Cardiac septum (tissue), 1 donor: ENCODE results near the gene GKN1. TPM values are rescaled to one million over a fixed set of nuclear protein-coding genes. Genes with fewer than 3 reads are reported as not detected.
"Not testable (repeated sequence)": the region's sequence is repeated elsewhere in the genome, so short reads cannot be mapped to it uniquely, and the experiment has no call there.

ENCODE experiments used
- DNase-seq: peaks from one replicate; pipeline ENCODE4 v3.0.0-alpha.2; 2020; ENCODE audit warnings: low spot score
- intact Hi-C: fragments of 100-400 bp; cut with DNase I; formaldehyde crosslinking; loops from one replicate; pipeline ENCODE4 v1.14.0; 2022
- total RNA-seq: library from RNA; stranded (reverse); fragmentation: NEBNext Ultra II Directional; extraction: Animal tissue kit (Norgen Biotek cat#: 25700); gene quantifications from one replicate; pipeline ENCODE4 v1.2.1, GENCODE V29; 2021
- donor health status: DM: no; HTN: no; CAD: no.

Gene GKN1
- total RNA-seq, 1 donor from 2014 or later: not detected

DNA sequence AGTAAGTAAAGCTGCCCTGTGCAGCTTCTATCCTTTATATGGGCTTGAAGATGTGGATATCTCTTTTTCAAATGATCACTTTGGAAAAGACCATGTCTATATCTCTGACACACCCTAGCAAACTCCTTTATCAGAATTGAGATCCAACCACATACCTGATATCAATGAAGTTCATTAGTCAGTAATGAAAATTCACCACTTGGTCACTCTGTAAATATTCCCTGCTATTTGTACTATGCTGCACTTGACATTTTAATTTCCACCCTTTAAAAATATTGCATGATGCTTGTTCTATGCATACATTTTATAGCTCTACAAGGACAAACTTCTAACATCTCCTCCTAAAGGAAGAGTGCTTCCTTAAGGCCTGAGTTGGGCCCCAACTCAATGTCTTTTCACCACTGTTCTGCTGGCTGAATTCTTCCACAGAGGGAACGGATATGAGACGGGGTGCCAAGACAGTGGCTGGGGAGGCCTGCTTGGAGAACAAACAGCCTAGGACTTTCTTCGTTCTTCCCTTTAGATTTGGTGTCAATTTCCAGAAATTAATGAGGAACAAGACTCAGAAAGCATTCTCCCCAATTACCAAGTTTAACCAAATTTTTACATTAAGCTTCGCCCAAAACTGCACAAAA is 21.4 kb upstream of the GKN1 start, which contains the start of gene GKN2:
Gene GKN2 (minus strand): TSS at position 7 of the 635 bp plus-strand sequence. CDS start 32 bp downstream, outside the sequence.
- DNase-seq: no peak
- intact Hi-C loops: no loop called here

DNA sequence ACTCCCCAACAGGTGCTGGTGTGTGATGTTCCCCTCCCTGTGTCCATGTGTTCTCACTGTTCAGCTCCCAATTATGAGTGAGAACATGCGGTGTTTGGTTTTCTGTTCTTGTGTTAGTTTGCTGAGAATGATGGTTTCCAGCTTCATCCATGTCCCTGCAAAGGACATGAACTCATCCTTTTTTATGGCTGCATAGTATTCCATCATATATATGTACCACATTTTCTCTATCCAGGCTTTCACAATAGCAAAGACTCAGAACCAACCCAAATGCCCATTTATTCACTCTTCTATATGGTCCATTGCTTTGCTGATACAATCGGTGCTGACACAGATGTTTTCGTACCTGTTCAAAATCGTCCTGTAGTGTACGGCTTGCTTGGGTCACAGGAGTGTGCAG is 19.0 kb upstream of the GKN1 start:
- intact Hi-C loops, DNase-seq: not testable (repeated sequence)

DNA sequence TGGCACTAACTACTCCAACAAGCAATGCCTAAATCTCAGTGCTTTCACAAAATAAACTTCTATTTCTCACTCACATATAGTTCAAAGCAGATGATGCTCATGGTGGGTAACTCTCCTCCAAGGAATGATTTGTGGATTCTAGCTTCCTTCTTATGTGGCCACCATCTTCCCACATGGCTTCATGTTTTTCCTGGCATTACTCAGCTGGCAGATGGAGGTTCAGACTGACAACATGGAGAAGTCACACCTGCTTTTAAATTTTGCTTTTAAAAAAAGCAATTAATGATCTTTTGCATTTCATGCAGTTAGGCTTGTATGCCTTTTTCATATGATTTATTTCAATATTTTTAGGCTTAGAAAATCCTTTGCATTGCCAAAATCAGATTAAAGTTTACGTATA is 15.4 kb upstream of the GKN1 start:
- no peak for DNase-seq
- intact Hi-C loops: no loop called here

DNA sequence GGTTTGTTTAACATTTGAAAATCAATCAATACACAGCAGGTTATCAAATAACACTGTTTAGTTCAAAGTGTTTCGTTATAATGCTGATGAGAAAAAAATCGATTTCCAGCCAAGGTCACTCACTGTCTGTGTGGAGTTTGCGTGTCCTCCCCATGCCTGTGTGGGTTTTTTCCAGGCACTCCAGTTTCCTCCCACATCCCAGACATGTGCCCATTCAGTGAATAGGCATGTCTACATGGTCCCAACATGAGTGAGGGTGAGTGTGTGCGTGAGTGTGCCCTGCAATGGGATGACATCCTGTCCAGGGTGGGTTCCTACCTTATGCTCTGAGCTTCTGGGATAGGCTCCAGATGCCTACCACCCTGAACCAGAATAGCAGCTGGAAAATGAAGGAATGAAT is 13.1 kb upstream of the GKN1 start:
- intact Hi-C loops: no loop called here

DNA sequence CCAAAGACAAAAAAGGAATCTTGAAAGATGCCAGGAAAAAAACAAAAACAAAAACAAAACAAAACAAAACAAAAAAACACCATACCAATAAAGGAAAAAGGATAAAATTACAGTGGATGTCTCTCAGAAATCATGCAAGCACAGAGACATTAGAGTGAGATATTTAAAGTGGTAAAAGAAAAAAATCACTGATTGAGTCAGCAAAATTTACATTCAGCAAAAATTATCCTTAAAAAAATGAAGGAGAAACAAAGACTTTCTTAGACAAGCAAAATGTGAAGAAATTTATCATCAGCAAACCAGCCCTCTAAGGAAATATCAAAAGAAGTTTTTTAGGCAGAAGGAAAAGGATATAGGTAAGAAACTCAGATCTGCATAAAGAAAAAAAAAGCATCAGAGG is 10.2 kb upstream of the GKN1 start:
- no peak for DNase-seq
- intact Hi-C loops: no loop called here

More for the DNA sequence above, 13.1 kb upstream of the GKN1 start:
- DNase-seq: no peak

DNA sequence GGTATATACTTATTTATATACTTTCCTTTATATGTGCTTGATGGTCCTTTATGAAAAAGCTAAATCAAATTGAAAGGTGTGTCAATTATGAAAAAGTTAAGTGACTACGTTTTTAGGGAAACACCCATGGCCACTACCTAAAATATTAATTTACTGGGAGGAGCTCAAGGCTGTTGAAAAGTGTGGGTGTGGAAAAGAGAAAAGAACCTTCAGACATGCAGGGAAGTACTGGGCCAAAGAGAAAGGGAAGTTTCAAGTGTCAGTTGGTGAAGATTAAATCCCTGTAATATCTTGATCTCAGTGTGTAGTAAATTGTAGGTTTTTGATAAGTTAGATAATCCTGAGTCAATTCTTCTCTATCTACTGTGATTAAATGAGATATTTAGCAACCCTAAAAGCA is 6.2 kb upstream of the GKN1 start:
- intact Hi-C loops: no loop called here

DNA sequence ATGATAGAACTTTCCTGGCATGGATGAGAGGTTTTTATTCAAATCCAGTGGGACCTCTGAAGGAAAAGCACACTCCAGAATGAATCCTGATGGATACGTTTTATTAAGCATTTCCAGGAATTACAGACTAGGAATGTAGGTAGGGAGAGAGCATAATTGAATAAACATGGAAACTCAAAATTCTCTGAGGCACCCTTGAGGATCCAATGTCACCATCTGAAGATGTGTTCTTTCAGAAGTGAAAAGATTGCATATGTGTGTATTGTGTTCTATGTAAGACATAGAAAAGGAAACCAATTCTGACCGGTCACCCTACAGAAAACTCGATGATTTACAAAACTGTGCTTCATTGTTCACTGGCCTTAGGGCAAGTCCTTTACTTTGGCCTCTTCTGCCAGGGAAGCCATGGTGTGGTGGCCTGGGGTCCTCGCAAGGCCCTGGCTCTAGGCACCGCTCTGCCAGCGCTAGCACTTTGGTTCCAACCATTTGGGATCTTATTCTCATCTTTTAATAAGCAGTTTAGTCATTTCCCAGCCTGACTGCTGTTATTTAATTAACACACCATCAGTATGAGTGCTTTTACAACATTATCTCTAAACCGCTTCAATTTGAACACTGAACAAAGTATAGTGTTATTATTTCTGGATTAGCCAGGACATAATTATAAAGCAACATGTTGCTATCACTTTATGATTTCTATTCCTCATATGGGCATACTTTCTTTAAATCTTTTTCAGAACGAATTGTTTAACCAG is 4.5 kb upstream of the GKN1 start:
- no peak for DNase-seq
- intact Hi-C loops: no loop called here

More for the DNA sequence above, 6.2 kb upstream of the GKN1 start:
- DNase-seq: no peak

DNA sequence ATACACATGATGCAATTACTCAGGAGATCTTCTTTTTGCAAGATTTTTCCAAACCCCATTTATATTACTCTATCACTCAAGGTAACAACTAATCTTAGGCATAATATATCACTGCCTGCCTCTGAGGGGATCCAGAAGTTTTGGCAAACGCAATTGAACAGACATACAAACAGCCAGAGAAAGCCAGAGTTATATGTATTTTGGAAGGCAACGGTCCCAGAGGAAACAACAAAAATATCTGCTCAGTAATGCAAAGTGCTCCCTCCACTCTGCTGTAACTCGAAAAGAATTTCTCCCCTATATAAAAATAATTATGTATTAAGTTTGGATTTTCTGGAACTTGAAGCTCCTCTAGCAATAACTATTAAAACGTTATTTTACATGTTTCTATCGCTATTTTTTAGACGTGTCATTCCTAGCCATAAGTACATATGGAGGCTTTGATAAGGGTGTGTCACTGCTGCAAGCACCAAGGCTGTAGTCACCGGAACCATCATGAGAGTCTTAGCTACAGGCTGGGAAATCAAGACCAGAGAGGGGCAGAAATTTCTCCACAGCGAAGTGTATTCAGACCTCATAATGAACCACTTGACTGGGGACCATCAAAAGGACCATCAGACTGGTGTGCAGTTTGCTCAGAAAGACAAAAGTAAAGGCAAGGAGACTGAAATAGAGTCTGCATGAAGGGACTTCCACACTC is 3.7 kb upstream of the GKN1 start:
- intact Hi-C loops: no loop called here
- DNase-seq: no peak

DNA sequence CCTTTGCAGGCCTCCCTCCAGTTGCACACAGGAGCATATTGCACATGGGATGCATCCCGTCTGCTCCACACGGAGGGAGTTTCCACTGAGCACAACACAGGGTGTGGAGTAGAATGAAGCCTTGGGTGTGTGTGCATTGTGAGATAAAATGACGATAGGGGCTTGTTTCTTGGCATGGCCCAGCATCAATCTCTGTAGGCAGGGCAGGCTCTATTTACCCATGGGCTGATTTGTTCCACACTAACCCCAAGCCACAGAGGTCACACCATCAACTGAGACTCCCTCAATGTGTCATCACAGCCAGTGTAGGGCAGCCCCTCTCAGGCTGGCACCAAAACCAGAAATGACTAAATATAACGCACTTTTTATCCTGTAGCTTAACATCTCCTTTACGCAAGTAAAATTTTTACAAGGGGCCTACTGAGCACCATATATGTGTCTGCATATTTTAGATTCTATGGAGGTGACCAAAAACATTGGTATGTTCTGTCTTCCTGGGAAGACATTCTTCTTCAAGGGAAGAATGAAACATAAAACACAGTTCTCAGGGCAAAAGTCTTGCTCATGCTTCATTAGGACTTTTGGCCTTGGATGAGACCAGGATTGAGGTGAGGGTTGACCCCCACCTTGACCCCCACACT is 2.7 kb upstream of the GKN1 start:
- intact Hi-C loops: no loop called here
- DNase-seq: no peak

DNA sequence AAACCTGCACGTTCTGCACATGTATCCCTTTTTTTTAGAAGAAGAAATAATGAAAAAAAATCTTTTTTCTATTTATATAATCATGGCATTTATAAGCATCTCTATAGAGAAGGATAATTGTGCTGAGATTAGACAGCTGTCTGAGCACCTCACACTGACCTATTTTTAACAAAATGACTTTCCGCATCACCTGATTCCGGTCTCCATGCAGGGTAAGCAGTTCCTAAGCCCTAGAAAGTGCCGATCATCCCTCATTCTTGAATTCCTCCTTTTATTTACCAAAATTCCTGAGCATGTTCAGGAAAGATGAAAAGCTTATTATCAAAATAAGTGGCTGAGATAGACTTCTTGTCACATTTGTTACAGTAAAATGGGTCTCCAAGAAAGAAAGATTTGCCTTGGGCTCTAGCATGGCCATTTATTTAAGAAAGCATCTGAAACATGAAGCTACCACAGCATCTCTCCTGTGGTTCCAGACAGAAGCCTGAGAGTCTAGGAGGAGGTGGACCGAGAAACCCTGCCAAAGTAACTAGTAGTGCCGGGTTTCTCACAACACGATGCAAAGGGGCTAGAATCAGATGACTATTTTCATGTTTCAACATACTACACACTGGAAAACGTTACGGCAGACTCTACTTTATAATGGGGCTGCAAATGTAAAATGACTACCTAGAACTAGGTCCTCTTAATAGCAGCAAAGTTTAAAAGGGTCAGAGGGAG is 670 bp downstream of the GKN1 start:
- intact Hi-C loops: no loop called here
- DNase-seq: no peak

DNA sequence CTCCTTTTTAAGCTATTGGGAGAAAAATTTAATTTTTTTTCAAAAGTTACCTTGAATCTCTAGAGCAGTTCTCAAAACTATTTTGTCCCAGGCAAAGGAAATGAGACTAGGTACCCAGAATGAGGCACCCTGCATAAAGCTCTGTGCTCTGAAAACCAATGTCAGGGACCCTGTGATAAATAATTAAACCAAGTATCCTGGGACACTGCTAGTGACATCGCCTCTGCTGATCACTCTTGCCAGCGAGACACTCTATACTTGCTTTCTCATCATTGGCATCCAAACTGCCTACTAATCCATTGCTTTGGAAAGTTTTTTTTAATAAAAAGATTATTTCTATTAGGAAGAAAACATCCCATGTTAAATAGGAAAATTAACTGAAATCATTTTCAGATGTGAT is 1.4 kb downstream of the GKN1 start:
- intact Hi-C loops: no loop called here
- no peak for DNase-seq

DNA sequence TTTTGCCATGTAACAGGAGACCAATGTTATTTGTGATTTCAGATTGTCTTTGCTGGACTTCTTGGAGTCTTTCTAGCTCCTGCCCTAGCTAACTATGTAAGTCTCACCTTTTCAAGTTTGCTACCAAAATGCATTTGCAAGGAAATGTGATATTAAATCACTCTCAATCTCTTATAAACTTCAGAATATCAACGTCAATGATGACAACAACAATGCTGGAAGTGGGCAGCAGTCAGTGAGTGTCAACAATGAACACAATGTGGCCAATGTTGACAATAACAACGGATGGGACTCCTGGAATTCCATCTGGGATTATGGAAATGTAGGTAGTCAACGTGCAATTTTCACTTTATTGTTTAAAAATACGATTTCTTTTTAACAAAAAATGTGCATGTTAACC is 3.0 kb downstream of the GKN1 start:
- DNase-seq: no peak
- intact Hi-C loops: no loop called here

DNA sequence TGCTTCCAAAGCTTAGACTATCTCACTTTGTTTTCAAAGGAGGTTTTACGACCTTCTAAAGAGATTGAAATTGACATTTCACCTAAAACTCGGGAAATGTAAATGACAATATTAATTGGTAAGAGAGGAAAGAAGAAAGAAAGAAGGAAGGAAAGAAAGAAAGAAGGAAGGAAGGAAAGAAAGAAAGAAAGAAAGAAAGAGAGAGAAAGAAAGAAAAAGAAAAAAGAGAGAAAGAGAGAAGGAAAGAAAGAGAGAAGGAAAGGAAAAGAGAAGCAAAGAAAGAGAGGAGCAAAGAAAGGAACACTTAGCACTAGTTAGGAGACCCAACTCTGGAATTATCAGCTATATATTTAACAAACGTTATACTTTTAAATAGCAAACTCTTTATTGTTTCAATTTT is 3.7 kb downstream of the GKN1 start:
- DNase-seq: no peak
- intact Hi-C loops: no loop called here

DNA sequence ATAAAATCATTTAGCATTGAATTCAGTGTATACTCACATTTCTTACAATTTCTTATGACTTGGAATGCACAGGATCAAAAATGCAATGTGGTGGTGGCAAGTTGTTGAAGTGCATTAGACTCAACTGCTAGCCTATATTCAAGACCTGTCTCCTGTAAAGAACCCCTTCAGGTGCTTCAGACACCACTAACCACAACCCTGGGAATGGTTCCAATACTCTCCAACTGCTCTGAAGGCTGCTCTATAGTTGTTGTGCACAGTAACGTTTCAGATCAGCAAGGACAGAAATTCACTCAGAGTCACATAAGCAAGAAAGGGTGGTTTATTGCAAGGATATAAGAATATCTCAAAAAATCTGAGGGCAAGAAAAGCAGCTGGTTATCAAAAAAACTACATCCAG is 6.5 kb downstream of the GKN1 start:
- intact Hi-C loops: no loop called here
- no peak for DNase-seq

DNA sequence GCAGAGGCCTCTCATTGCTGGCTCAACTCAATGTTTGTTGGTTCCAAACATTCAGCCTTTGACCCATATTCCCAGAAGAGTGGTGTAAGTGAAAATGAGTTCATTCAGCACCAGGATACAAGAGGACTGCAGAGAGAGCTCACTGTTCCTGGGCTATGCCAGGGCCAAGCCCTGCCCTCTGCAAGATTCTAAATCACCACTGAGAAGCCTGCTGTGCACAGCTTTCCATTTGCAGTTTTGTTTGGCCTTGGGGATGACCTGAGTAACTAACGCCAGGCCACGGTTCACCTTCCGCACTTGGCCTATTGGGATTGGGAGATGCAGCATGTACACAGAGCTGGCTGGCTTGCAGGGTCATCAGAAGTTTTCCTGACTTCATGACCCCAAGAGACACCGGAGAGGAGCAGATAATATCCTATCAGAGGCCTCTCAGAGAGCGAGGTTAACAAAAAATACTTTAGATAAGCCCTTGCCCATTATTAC is 12.6 kb downstream of the GKN1 start:
- intact Hi-C loops: no loop called here
- no peak for DNase-seq

DNA sequence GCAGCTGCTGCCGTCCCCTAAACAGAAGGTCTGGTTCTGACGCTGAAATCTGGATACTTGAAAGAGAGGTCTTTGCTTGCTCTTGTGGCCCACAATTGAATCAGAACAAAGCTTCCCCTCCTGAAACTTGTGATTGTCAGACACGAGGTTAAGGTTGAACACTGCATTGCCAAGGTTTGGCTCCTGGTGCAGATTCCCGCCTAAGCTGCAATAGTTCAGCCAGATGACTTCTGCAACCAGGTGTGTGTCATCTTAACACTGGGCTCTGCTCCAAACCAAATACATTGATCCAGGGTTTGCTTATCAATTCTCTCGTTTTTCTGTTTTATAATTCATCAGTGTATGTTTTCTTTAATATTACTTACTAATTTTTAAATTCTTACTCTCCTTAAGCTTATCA is 14.6 kb downstream of the GKN1 start:
- no peak for DNase-seq
- intact Hi-C loops: no loop called here

DNA sequence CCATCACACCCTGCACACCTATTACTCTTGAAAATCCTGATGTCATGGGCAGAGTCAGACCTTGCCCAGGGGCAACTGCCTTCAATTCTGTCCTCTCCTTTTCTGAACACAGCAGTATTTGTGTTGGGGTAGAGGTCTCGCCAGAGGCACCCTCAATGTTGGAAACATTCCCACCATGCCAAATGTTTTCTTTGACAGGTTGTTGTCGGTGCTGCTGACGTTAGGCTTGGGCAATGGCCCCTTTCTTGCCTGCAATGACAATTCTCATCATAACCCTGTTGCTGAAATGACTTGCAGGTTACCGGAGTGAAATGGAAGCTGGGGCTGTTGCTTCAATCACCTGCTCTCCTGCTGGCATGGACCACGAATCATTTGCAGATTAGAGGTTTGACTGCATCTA is 17.9 kb downstream of the GKN1 start:
- intact Hi-C loops: no loop called here

DNA sequence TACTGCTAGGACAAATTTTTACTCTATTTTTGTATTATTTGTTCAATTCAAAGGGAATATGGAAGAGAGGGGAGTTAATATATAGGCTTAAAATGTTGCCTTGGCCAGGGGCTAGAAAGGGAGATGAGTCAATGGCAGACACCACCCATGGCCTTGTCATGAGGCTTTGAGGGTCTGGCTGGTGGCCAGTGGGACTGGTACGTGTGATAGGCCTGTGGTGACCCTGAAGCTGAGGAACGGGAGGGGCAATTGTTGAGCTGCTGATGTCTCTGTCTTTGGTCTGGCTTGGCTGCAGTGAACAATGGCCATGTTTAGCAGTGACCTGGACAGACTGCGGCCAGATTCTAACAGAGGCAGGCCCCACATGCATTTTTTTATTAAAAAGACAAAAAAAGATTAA is 18.5 kb downstream of the GKN1 start:
- intact Hi-C loops: no loop called here
- DNase-seq: no peak

More for the DNA sequence above, 17.9 kb downstream of the GKN1 start:
- no peak for DNase-seq

DNA sequence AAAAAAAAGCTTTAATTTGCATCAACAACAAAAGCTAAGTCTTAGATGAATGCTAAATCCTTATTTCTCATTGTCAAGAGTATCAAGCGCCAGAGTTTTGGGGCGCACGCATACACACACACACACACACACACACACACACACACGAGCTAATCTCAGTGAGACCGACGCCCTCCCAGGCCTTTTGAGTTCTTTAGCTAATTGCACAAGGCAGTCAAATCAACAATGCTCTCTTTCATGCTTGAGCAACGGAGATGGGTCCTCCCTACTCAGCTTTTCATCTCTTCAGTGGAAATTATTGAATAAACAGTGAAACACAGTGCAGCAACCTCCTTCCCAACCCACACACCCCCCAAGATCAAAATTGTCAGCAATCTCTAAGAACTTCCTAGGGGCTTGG is 19.2 kb downstream of the GKN1 start:
- no peak for DNase-seq
- intact Hi-C loops: no loop called here

DNA sequence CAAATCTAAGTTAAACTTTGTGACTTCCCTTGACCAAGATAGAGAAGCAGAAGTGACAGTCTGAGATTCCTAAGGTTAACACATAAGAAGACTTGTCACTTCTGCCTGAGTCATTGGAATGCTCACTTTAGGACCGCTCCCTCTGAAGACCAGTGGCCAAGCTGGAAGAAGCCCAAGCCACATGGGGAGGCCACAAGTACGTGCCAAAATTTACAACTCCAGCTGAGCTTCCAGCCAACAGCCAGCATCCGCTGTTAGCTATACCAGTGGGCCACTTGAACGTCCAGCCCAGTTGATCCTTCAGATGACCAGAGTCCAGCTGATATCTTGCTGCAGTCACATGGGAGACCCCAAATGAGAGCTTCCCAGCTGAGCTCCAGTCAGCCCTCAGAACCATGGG is 20.4 kb downstream of the GKN1 start:
- no peak for DNase-seq
- intact Hi-C loops: no loop called here
